Measurements from ENCODE around the gene KDM4C. TPM values are rescaled to one million over a fixed set of nuclear protein-coding genes. Genes with fewer than 3 reads are reported as not detected.

The KDM4C gene
- total and polyA plus RNA-seq, 2 of the 13 experiments (the other 11 are each of a cell fraction or from before 2014, with no cell fraction given): 19.4 to 23.6 TPM

GRCh38 chr9:6781476-6781875, 23.7 kb downstream of the KDM4C start (continued):
- TF ChIP-seq, protein P1, sequence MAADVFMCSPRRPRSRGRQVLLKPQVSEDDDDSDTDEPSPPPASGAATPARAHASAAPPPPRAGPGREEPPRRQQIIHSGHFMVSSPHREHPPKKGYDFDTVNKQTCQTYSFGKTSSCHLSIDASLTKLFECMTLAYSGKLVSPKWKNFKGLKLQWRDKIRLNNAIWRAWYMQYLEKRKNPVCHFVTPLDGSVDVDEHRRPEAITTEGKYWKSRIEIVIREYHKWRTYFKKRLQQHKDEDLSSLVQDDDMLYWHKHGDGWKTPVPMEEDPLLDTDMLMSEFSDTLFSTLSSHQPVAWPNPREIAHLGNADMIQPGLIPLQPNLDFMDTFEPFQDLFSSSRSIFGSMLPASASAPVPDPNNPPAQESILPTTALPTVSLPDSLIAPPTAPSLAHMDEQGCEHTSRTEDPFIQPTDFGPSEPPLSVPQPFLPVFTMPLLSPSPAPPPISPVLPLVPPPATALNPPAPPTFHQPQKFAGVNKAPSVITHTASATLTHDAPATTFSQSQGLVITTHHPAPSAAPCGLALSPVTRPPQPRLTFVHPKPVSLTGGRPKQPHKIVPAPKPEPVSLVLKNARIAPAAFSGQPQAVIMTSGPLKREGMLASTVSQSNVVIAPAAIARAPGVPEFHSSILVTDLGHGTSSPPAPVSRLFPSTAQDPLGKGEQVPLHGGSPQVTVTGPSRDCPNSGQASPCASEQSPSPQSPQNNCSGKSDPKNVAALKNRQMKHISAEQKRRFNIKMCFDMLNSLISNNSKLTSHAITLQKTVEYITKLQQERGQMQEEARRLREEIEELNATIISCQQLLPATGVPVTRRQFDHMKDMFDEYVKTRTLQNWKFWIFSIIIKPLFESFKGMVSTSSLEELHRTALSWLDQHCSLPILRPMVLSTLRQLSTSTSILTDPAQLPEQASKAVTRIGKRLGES (CRISPR knock-in tag; IDR thresholded peaks at IDR 0.05; ENCODE audit: borderline replicate concordance): no peak
- TF ChIP-seq ZBTB8A (CRISPR knock-in tag; IDR thresholded peaks at IDR 0.05; ENCODE audit: borderline replicate concordance, low read depth): no peak
- TF ChIP-seq ZNF737 (CRISPR knock-in tag; IDR thresholded peaks at IDR 0.05; ENCODE audit: borderline replicate concordance): no peak
- no peak for TF ChIP-seq TEAD2 (CRISPR knock-in tag; IDR thresholded peaks at IDR 0.05)
- TF ChIP-seq NCOA1 (CRISPR knock-in tag; IDR thresholded peaks at IDR 0.05): no peak
- TF ChIP-seq TP53 (CRISPR knock-in tag; conservative IDR thresholded peaks at IDR 0.05): no peak
- no peak for TF ChIP-seq NFAT5 (CRISPR knock-in tag; IDR thresholded peaks at IDR 0.05)
- no peak for TF ChIP-seq ZNF879 (CRISPR knock-in tag; IDR thresholded peaks at IDR 0.05)
- TF ChIP-seq U2AF1 (optimal IDR thresholded peaks at IDR 0.05; ENCODE audit: low read depth, low read length): no peak
- TF ChIP-seq HNRNPK (IDR thresholded peaks at IDR 0.05; ENCODE audit: low read depth, low read length, poor library complexity, severe bottlenecking): no peak
- TF ChIP-seq ZNF317 (CRISPR knock-in tag; IDR thresholded peaks at IDR 0.05): peak; percentile 49; the same call in 1 of the 2 replicates
- TF ChIP-seq SOX6 (IDR thresholded peaks at IDR 0.05): no peak
- TF ChIP-seq SOX6 (CRISPR knock-in tag; IDR thresholded peaks at IDR 0.05): peak; percentile 93
- TF ChIP-seq ZNF660 (CRISPR knock-in tag; IDR thresholded peaks at IDR 0.05; ENCODE audit: borderline replicate concordance, low read depth): no peak
- TF ChIP-seq HNF4A (CRISPR knock-in tag; IDR thresholded peaks at IDR 0.05): peak; percentile 66
- no peak for TF ChIP-seq ZFP36 (IDR thresholded peaks at IDR 0.05; ENCODE audit: borderline replicate concordance, low read depth, low read length, partially characterized antibody)
- TF ChIP-seq NR2F2 (IDR thresholded peaks at IDR 0.05; ENCODE audit: borderline replicate concordance, low read depth): no peak
- peak; percentile 49; the same call in 1 of the 2 replicates for TF ChIP-seq HNF4G (IDR thresholded peaks at IDR 0.05; ENCODE audit: borderline replicate concordance, low read depth, low read length)
- TF ChIP-seq HNF4G (CRISPR knock-in tag; IDR thresholded peaks at IDR 0.05; ENCODE audit: borderline replicate concordance, low read depth): no peak
- TF ChIP-seq, protein P2, sequence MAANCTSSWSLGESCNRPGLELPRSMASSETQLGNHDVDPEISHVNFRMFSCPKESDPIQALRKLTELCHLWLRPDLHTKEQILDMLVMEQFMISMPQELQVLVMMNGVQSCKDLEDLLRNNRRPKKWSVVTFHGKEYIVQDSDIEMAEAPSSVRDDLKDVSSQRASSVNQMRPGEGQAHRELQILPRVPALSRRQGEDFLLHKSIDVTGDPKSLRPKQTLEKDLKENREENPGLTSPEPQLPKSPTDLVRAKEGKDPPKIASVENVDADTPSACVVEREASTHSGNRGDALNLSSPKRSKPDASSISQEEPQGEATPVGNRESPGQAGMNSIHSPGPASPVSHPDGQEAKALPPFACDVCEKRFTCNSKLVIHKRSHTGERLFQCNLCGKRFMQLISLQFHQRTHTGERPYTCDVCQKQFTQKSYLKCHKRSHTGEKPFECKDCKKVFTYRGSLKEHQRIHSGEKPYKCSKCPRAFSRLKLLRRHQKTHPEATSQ (CRISPR knock-in tag; IDR thresholded peaks at IDR 0.05; ENCODE audit: borderline replicate concordance): no peak
- peak; percentile 62 for TF ChIP-seq ASH2L (IDR thresholded peaks at IDR 0.05; ENCODE audit: insufficient read length, low read depth, low read length)
- no peak for TF ChIP-seq ZNF605 (CRISPR knock-in tag; IDR thresholded peaks at IDR 0.05)
- TF ChIP-seq NR3C1 (CRISPR knock-in tag; IDR thresholded peaks at IDR 0.05): no peak
